Suprapubic skin (tissue), 4 donors: ENCODE results near the gene MOGAT3. TPM values are rescaled to one million over a fixed set of nuclear protein-coding genes. Genes with fewer than 3 reads are reported as not detected.

ENCODE experiments used
- DNase-seq, 2 donors: peaks; one replicate each; pipeline ENCODE4 v3.0.0-alpha.2; 2019; ENCODE audit warnings: low spot score in 2 of 2
- H3K27ac ChIP-seq: fragments of 200-600 bp; sonication (generic); one replicate; pipeline ENCODE4 v1.5.1; 2019
- H3K27me3 ChIP-seq: fragments of 200-600 bp; sonication (generic); one replicate; pipeline ENCODE4 v1.5.1; 2019
- H3K36me3 ChIP-seq: fragments of 200-600 bp; sonication (generic); one replicate; pipeline ENCODE4 v1.5.1; 2019
- H3K4me1 ChIP-seq: fragments of 200-600 bp; sonication (generic); one replicate; pipeline ENCODE4 v1.5.1; 2019
- H3K4me3 ChIP-seq: fragments of 200-600 bp; sonication (generic); one replicate; pipeline ENCODE4 v1.5.1; 2019; ENCODE audit warnings: mild to moderate bottlenecking
- H3K9me3 ChIP-seq: fragments of 200-600 bp; sonication (generic); one replicate; pipeline ENCODE4 v1.5.1; 2019
- CTCF ChIP-seq, 2 donors: fragments of 200-600 bp in 1 of 2; fragments of 450-650 bp in 1 of 2; sonication (generic) in 1 of 2; IDR thresholded peaks; one replicate each; pipeline ENCODE4 v1.5.1; 2016 to 2019; ENCODE audit warnings: antibody characterized with exemption in 2 of 2, mild to moderate bottlenecking in 1 of 2, moderate library complexity in 1 of 2
- EP300 ChIP-seq: sonication (generic); formaldehyde crosslinking; IDR thresholded peaks from one replicate; pipeline ENCODE4 v1.6.1; 2017; ENCODE audit warnings: antibody characterized with exemption
- POLR2A ChIP-seq, 2 donors: fragments of 450-650 bp; IDR thresholded peaks; one replicate each; pipeline ENCODE4 v1.6.1; 2017; ENCODE audit warnings: antibody characterized with exemption in 2 of 2, mild to moderate bottlenecking in 2 of 2, moderate library complexity in 2 of 2
- POLR2AphosphoS5 ChIP-seq, 3 donors: sonication (generic); formaldehyde crosslinking; IDR thresholded peaks; one replicate each; pipeline ENCODE4 v1.6.1; 2017; ENCODE audit warnings: antibody characterized with exemption in 3 of 3
- WGBS: methylation state at CpG from one replicate; pipeline ENCODE4 v1.1.5; 2018; 5-methylcytosine and 5-hydroxymethylcytosine counted together
- total RNA-seq, 4 donors: library from RNA; depleted of rRNA; stranded (reverse); fragments of >200 nt; gene quantifications; one replicate each; pipeline ENCODE4 v1.1.0, GENCODE V29; 2016

Gene MOGAT3
- total RNA-seq, 4 donors from 2014 or later, result not detected

- TF ChIP-seq POLR2A (IDR thresholded peaks at IDR 0.05) (no peak), POLR2AphosphoS5 (IDR thresholded peaks at IDR 0.05) (no peak), CTCF (IDR thresholded peaks at IDR 0.05) (no peak)
- Histone ChIP-seq H3K36me3 (no peaks in the 10 kb centered on the region), H3K4me1 (no peaks in the 10 kb centered on the region), H3K27ac (no peak overlapping the region), H3K4me3 (no peak overlapping the region), H3K9me3 (no peaks in the 10 kb centered on the region), H3K27me3 (peaks cover 40% of the 10 kb centered on the region)
- DNase-seq, result no peak
- 86% methylated on average over 17 of the region's 17 CpGs for WGBS
These were observed 5.0 kb downstream of the MOGAT3 start for GRCh38 chr7:101195884-101196283.

GRCh38 chr7:101189109-101189508, 11.7 kb downstream of the MOGAT3 start:
- no peak overlapping the region for H3K27ac ChIP-seq
- no peaks in the 10 kb centered on the region for H3K9me3 ChIP-seq
- TF ChIP-seq POLR2AphosphoS5 (IDR thresholded peaks at IDR 0.05) (no peak), EP300 (no peak), CTCF (IDR thresholded peaks at IDR 0.05) (no peak), POLR2A (IDR thresholded peaks at IDR 0.05) (no peak)
- no peaks in the 10 kb centered on the region for H3K36me3 ChIP-seq
- H3K4me1 ChIP-seq, result no peaks in the 10 kb centered on the region
- H3K4me3 ChIP-seq, result no peak overlapping the region
- 80% methylated on average over 8 of the region's 8 CpGs for WGBS
- no peak for DNase-seq
- peaks cover 9% of the 10 kb centered on the region for H3K27me3 ChIP-seq

GRCh38 chr7:101186844-101187428, 13.9 kb downstream of the MOGAT3 start:
- DNase-seq, result no peak
- 86% methylated on average over 4 of the region's 4 CpGs for WGBS
- Histone ChIP-seq H3K4me3 (no peak overlapping the region), H3K4me1 (no peaks in the 10 kb centered on the region), H3K9me3 (no peaks in the 10 kb centered on the region), H3K36me3 (no peaks in the 10 kb centered on the region), H3K27ac (no peak overlapping the region), H3K27me3 (peaks cover 21% of the 10 kb centered on the region)
- TF ChIP-seq POLR2AphosphoS5 (IDR thresholded peaks at IDR 0.05) (no peak), POLR2A (IDR thresholded peaks at IDR 0.05) (no peak), EP300 (no peak), CTCF (IDR thresholded peaks at IDR 0.05) (no peak)

- Histone ChIP-seq H3K4me1 (no peaks in the 10 kb centered on the region), H3K27me3 (peaks cover 29% of the 10 kb centered on the region), H3K36me3 (no peaks in the 10 kb centered on the region), H3K4me3 (no peak overlapping the region), H3K9me3 (no peaks in the 10 kb centered on the region), H3K27ac (no peak overlapping the region)
- 66% methylated on average over 6 of the region's 6 CpGs for WGBS
- TF ChIP-seq EP300 (no peak), POLR2AphosphoS5 (IDR thresholded peaks at IDR 0.05) (no peak), CTCF (IDR thresholded peaks at IDR 0.05) (no peak), POLR2A (IDR thresholded peaks at IDR 0.05) (no peak)
- DNase-seq, result no peak
These were observed 14.6 kb downstream of the MOGAT3 start for GRCh38 chr7:101186194-101186593.

- DNase-seq, result no peak
- WGBS, result 57% methylated on average over 5 of the region's 5 CpGs
- Histone ChIP-seq H3K9me3 (no peaks in the 10 kb centered on the region), H3K36me3 (no peaks in the 10 kb centered on the region), H3K4me3 (no peak overlapping the region), H3K4me1 (peaks cover 2% of the 10 kb centered on the region), H3K27me3 (peaks cover 37% of the 10 kb centered on the region), H3K27ac (no peak overlapping the region)
- TF ChIP-seq POLR2AphosphoS5 (IDR thresholded peaks at IDR 0.05) (no peak), EP300 (no peak), POLR2A (IDR thresholded peaks at IDR 0.05) (no peak), CTCF (IDR thresholded peaks at IDR 0.05) (no peak)
These were observed 15.5 kb downstream of the MOGAT3 start for GRCh38 chr7:101185258-101185839.
